Measurements from ENCODE around the gene FIZ1. TPM values are rescaled to one million over a fixed set of nuclear protein-coding genes. Genes with fewer than 3 reads are reported as not detected.

Gene FIZ1
- total RNA-seq, 1 donor from 2014 or later = 19.1 TPM

GRCh38 chr19:55643003-55643886 is 43.9 kb upstream of the FIZ1 start, which contains the start of gene ZNF581:
ZNF581 (plus strand) TSS chr19:55643649; CDS start chr19:55644572, 923 bp downstream.
- Mint-ChIP-seq H3K4me1 (ENCODE audit: unreplicated experiment) (peaks cover 56% of the 10 kb centered on the region), H3K9me3 (ENCODE audit: unreplicated experiment) (no peaks in the 10 kb centered on the region)
- DNase-seq (ENCODE audit: extremely low spot score, unreplicated experiment) = peak; percentile 90

GRCh38 chr19:55642153-55643002 is 43.1 kb upstream of the FIZ1 start:
- Mint-ChIP-seq H3K27me3 (ENCODE audit: unreplicated experiment) (no peaks in the 10 kb centered on the region), H3K36me3 (ENCODE audit: unreplicated experiment) (peaks cover 10% of the 10 kb centered on the region), H3K27ac (ENCODE audit: unreplicated experiment) (peak overlapping the region; percentile 96), H3K4me1 (ENCODE audit: unreplicated experiment) (peaks cover 58% of the 10 kb centered on the region), H3K4me3 (ENCODE audit: unreplicated experiment) (peak overlapping the region; percentile 93), H3K9me3 (ENCODE audit: unreplicated experiment) (no peaks in the 10 kb centered on the region)
- TF ChIP-seq CTCF (IDR thresholded peaks at IDR 0.05) = no peak
- no peak for DNase-seq (ENCODE audit: extremely low spot score, unreplicated experiment)

More at GRCh38 chr19:55643003-55643886, 43.9 kb upstream of the FIZ1 start, which contains the start of gene ZNF581:
- peak within 1 kb of the TSS; percentile 93 for H3K4me3 Mint-ChIP-seq (ENCODE audit: unreplicated experiment)
- peaks cover 9% of the 10 kb centered on the region for H3K36me3 Mint-ChIP-seq (ENCODE audit: unreplicated experiment)
- H3K27ac Mint-ChIP-seq (ENCODE audit: unreplicated experiment) = peak within 1 kb of the TSS; percentile 96
- no peaks in the 10 kb centered on the region for H3K27me3 Mint-ChIP-seq (ENCODE audit: unreplicated experiment)
- no peak for TF ChIP-seq CTCF (IDR thresholded peaks at IDR 0.05)

- no peak for DNase-seq (ENCODE audit: extremely low spot score, unreplicated experiment)
- H3K4me3 Mint-ChIP-seq (ENCODE audit: unreplicated experiment) = peak overlapping the region; percentile 91
- no peak for TF ChIP-seq CTCF (IDR thresholded peaks at IDR 0.05)
- no peaks in the 10 kb centered on the region for H3K9me3 Mint-ChIP-seq (ENCODE audit: unreplicated experiment)
- H3K4me1 Mint-ChIP-seq (ENCODE audit: unreplicated experiment) = peaks cover 59% of the 10 kb centered on the region
- peak overlapping the region; percentile 90 for H3K27ac Mint-ChIP-seq (ENCODE audit: unreplicated experiment)
- no peaks in the 10 kb centered on the region for H3K27me3 Mint-ChIP-seq (ENCODE audit: unreplicated experiment)
- H3K36me3 Mint-ChIP-seq (ENCODE audit: unreplicated experiment) = peaks cover 8% of the 10 kb centered on the region
These were observed 42.3 kb upstream of the FIZ1 start for GRCh38 chr19:55641426-55642152.

GRCh38 chr19:55640577-55641425 is 41.5 kb upstream of the FIZ1 start, which contains the start of gene ZNF580:
ZNF580 (plus strand) TSS chr19:55641002; CDS start chr19:55642509, 1,507 bp downstream.
- no peaks in the 10 kb centered on the region for H3K9me3 Mint-ChIP-seq (ENCODE audit: unreplicated experiment)
- H3K27me3 Mint-ChIP-seq (ENCODE audit: unreplicated experiment) = no peaks in the 10 kb centered on the region
- peak; percentile 92 for DNase-seq (ENCODE audit: extremely low spot score, unreplicated experiment)
- peaks cover 8% of the 10 kb centered on the region for H3K36me3 Mint-ChIP-seq (ENCODE audit: unreplicated experiment)
- no peak for TF ChIP-seq CTCF (IDR thresholded peaks at IDR 0.05)
- H3K27ac Mint-ChIP-seq (ENCODE audit: unreplicated experiment) = peak within 1 kb of the TSS; percentile 94
- H3K4me3 Mint-ChIP-seq (ENCODE audit: unreplicated experiment) = peak within 1 kb of the TSS; percentile 91
- H3K4me1 Mint-ChIP-seq (ENCODE audit: unreplicated experiment) = peaks cover 67% of the 10 kb centered on the region
